Measurements from ENCODE around the gene METTL22.

The METTL22 gene

GRCh38 chr16:8621572-8622314, at the start of gene METTL22:
Gene METTL22, plus strand, starts transcription at chr16:8621698. Its CDS starts 3,968 bp downstream, at chr16:8625666.
- H3K27me3 ChIP-seq (ENCODE audit: insufficient read depth, low read depth, severe bottlenecking), result no peaks in the 10 kb centered on the region
- H3K27ac ChIP-seq, result peak within 1 kb of the TSS; percentile 92
- peak; percentile 91 for DNase-seq
- H3K9me3 ChIP-seq (ENCODE audit: severe bottlenecking), result no peaks in the 10 kb centered on the region
- no peak for TF ChIP-seq CTCF (IDR thresholded peaks at IDR 0.05; ENCODE audit: low read depth, low read length)
- H3K4me3 ChIP-seq (ENCODE audit: low read depth, low read length), result peak within 1 kb of the TSS; percentile 85
- peaks cover 16% of the 10 kb centered on the region for H3K36me3 ChIP-seq

- H3K4me3 ChIP-seq (ENCODE audit: low read depth, low read length), result no peak overlapping the region
- H3K9me3 ChIP-seq (ENCODE audit: severe bottlenecking), result no peaks in the 10 kb centered on the region
- peaks cover 46% of the 10 kb centered on the region for H3K27me3 ChIP-seq (ENCODE audit: insufficient read depth, low read depth, severe bottlenecking)
- H3K27ac ChIP-seq, result no peak overlapping the region
- H3K36me3 ChIP-seq, result no peaks in the 10 kb centered on the region
- no peak for DNase-seq
- no peak for TF ChIP-seq CTCF (IDR thresholded peaks at IDR 0.05; ENCODE audit: low read depth, low read length)
These were observed 49.2 kb upstream of the METTL22 start for GRCh38 chr16:8572063-8572918.

GRCh38 chr16:8572919-8573724, 48.4 kb upstream of the METTL22 start:
- H3K27ac ChIP-seq, result no peak overlapping the region
- H3K36me3 ChIP-seq, result no peaks in the 10 kb centered on the region
- H3K9me3 ChIP-seq (ENCODE audit: severe bottlenecking), result no peaks in the 10 kb centered on the region
- TF ChIP-seq CTCF (IDR thresholded peaks at IDR 0.05; ENCODE audit: low read depth, low read length), result peak; percentile 43
- H3K27me3 ChIP-seq (ENCODE audit: insufficient read depth, low read depth, severe bottlenecking), result peaks cover 50% of the 10 kb centered on the region
- H3K4me3 ChIP-seq (ENCODE audit: low read depth, low read length), result no peak overlapping the region
- no peak for DNase-seq

- no peaks in the 10 kb centered on the region for H3K36me3 ChIP-seq
- TF ChIP-seq CTCF (IDR thresholded peaks at IDR 0.05; ENCODE audit: low read depth, low read length), result no peak
- H3K4me3 ChIP-seq (ENCODE audit: low read depth, low read length), result no peak overlapping the region
- DNase-seq, result no peak
- peaks cover 68% of the 10 kb centered on the region for H3K27me3 ChIP-seq (ENCODE audit: insufficient read depth, low read depth, severe bottlenecking)
- H3K9me3 ChIP-seq (ENCODE audit: severe bottlenecking), result no peaks in the 10 kb centered on the region
- H3K27ac ChIP-seq, result no peak overlapping the region
These were observed 46.1 kb upstream of the METTL22 start for GRCh38 chr16:8575399-8575798.

- H3K27me3 ChIP-seq (ENCODE audit: insufficient read depth, low read depth, severe bottlenecking), result peaks cover 68% of the 10 kb centered on the region
- H3K4me3 ChIP-seq (ENCODE audit: low read depth, low read length), result no peak overlapping the region
- DNase-seq, result no peak
These were observed 45.1 kb upstream of the METTL22 start for GRCh38 chr16:8576141-8577004.

More at GRCh38 chr16:8576141-8577004, 45.1 kb upstream of the METTL22 start:
- Histone ChIP-seq H3K9me3 (ENCODE audit: severe bottlenecking) (no peaks in the 10 kb centered on the region), H3K27ac (no peak overlapping the region), H3K36me3 (no peaks in the 10 kb centered on the region)
- no peak for TF ChIP-seq CTCF (IDR thresholded peaks at IDR 0.05; ENCODE audit: low read depth, low read length)

Measured in WERI-Rb-1 (cell line).